HCT116 (cell line): ENCODE measurements around the gene SLC66A1. TPM values are rescaled to one million over a fixed set of nuclear protein-coding genes. Genes with fewer than 3 reads are reported as not detected.

ENCODE experiments used
- ATAC-seq: fragments of 200-7000 bp; cut with Tn5 transposase; 2 replicates; pipeline ENCODE4 v1.9.1; 2020; ENCODE audit warnings: mild to moderate bottlenecking, moderate library complexity
- BruUV-seq: library from RNA; stranded (reverse); fragments of 400-500 nt; replicated peaks from 2 replicates; lab custom pipeline; 2021; lab: Mats Ljungman, UMichigan
- CTCF ChIA-PET: fragments of 300-600 bp; sonication (Branson Sonifier 250); formaldehyde crosslinking; loops from one replicate; lab custom pipeline; 2021; ENCODE audit warnings: antibody characterized with exemption; lab: Charles Lee
- POLR2A ChIA-PET: fragments of 300-600, 350-600 bp; sonication (Branson Sonifier 250); formaldehyde crosslinking; loops from one replicate; lab custom pipeline; 2021; ENCODE audit warnings: antibody characterized with exemption; lab: Charles Lee
- RAD21 ChIA-PET, 2 experiments: fragments of 300-600 bp; sonication (Branson Sonifier 250); formaldehyde crosslinking; loops; one replicate each; lab custom pipeline; 2023; ENCODE audit warnings: low total read pairs in 2 of 2; ENCODE audit not compliant: uncharacterized antibody in 2 of 2, unreplicated experiment in 2 of 2, low non-redundant PET in 1 of 2; lab: Charles Lee
- DNase-seq: peaks from one replicate; pipeline ENCODE4 v3.0.0-alpha.2; 2010; ENCODE audit warnings: low read depth, low spot score
- H2AFZ ChIP-seq: fragments of 200-600 bp; shearing (Covaris generic), sonication (generic); 2 replicates; pipeline ENCODE4 v1.6.1; 2017; ENCODE audit warnings: low read depth, mixed run types, mixed read lengths, antibody characterized with exemption, low read length; ENCODE audit not compliant: poor library complexity, severe bottlenecking
- H3K27ac ChIP-seq: 2 replicates; pipeline ENCODE4 v1.5.1; 2012; ENCODE audit warnings: low read depth, low read length
- H3K27me3 ChIP-seq: fragments of 200-600 bp; sonication (generic); 2 replicates; pipeline ENCODE4 v1.6.1; 2016; ENCODE audit warnings: mixed run types, low read length, mixed read lengths; ENCODE audit not compliant: insufficient read depth
- H3K36me3 ChIP-seq, 2 experiments: fragments of 200-500 bp in 1 of 2; fragments of 200-600 bp in 1 of 2; sonication (Bioruptor generic) in 1 of 2; sonication (generic) in 1 of 2; 2 replicates each; pipeline versions ENCODE4 v1.5.1 to v1.6.1; 2014 to 2016; ENCODE audit warnings: low read length in 2 of 2, inconsistent platforms in 1 of 2, mixed read lengths in 1 of 2, mixed run types in 1 of 2; ENCODE audit not compliant: insufficient read depth in 2 of 2, control insufficient read depth in 1 of 2
- H3K4me1 ChIP-seq, 2 experiments: fragments of 200-600 bp in 1 of 2; sonication (generic) in 1 of 2; 2 replicates each; pipeline versions ENCODE4 v1.5.1 to v1.6.1; 2012 to 2017; ENCODE audit warnings: low read length in 2 of 2, inconsistent platforms in 1 of 2, mild to moderate bottlenecking in 1 of 2, mixed read lengths in 1 of 2, mixed run types in 1 of 2, moderate library complexity in 1 of 2; ENCODE audit not compliant: insufficient read depth in 2 of 2, control insufficient read depth in 1 of 2
- H3K4me2 ChIP-seq: fragments of 200-600 bp; sonication (generic); 2 replicates; pipeline ENCODE4 v1.6.1; 2017; ENCODE audit warnings: mixed run types, low read length, mixed read lengths
- H3K4me3 ChIP-seq, 2 experiments: fragments of 200-600 bp in 1 of 2; sonication (generic) in 1 of 2; replicated peaks in 1 of 2; 2 replicates each; pipeline ENCODE4 v1.5.1; 2011 to 2016; ENCODE audit warnings: low read length in 2 of 2, control low read depth in 1 of 2, low read depth in 1 of 2, mild to moderate bottlenecking in 1 of 2, mixed read lengths in 1 of 2, mixed run types in 1 of 2
- H3K79me2 ChIP-seq: fragments of 200-600 bp; sonication (generic); 2 replicates; pipeline ENCODE4 v1.6.1; 2017; ENCODE audit warnings: mild to moderate bottlenecking, mixed run types, low read length, moderate library complexity, mixed read lengths; ENCODE audit not compliant: insufficient read depth
- H3K9ac ChIP-seq: fragments of 200-600 bp; sonication (generic); 2 replicates; pipeline ENCODE4 v1.6.1; 2016; ENCODE audit warnings: low read length, mixed read lengths
- H3K9me2 ChIP-seq: fragments of 200-600 bp; sonication (generic), shearing (Covaris generic); 2 replicates; pipeline ENCODE4 v1.6.1; 2017; ENCODE audit warnings: mixed run types, mild to moderate bottlenecking, moderate library complexity; ENCODE audit not compliant: insufficient read depth
- H3K9me3 ChIP-seq, 2 experiments: fragments of 200-500 bp in 1 of 2; fragments of 200-600 bp in 1 of 2; sonication (Bioruptor generic) in 1 of 2; sonication (generic) in 1 of 2; 2 replicates each; pipeline ENCODE4 v1.6.1; 2014 to 2017; ENCODE audit warnings: low read length in 2 of 2, mixed read lengths in 2 of 2, inconsistent platforms in 1 of 2, low read depth in 1 of 2, mild to moderate bottlenecking in 1 of 2, mixed run types in 1 of 2, moderate library complexity in 1 of 2; ENCODE audit not compliant: control insufficient read depth in 1 of 2, insufficient read depth in 1 of 2
- H4K20me1 ChIP-seq: fragments of 200-600 bp; sonication (generic), shearing (Covaris generic); 2 replicates; pipeline ENCODE4 v1.6.1; 2017; ENCODE audit warnings: mixed run types, mild to moderate bottlenecking, moderate library complexity; ENCODE audit not compliant: insufficient read depth
- CTCF ChIP-seq, 3 experiments: fragments of 200-600 bp in 1 of 3; sonication (generic) in 1 of 3; IDR thresholded peaks in 2 of 3; conservative IDR thresholded peaks in 1 of 3; 2 replicates each; pipeline ENCODE4 v1.5.1; 2012 to 2017; ENCODE audit warnings: low read depth in 2 of 3, low read length in 2 of 3, antibody characterized with exemption in 1 of 3, borderline replicate concordance in 1 of 3, control low read depth in 1 of 3, mild to moderate bottlenecking in 1 of 3, mixed read lengths in 1 of 3, mixed run types in 1 of 3, moderate library complexity in 1 of 3; ENCODE audit not compliant: insufficient read depth in 1 of 3
- EGR1 ChIP-seq: IDR thresholded peaks from 2 replicates; pipeline ENCODE4 v1.6.1; 2012; ENCODE audit warnings: low read depth
- FOSL1 ChIP-seq: IDR thresholded peaks from 2 replicates; pipeline ENCODE4 v1.6.1; 2012; ENCODE audit warnings: low read depth
- POLR2AphosphoS5 ChIP-seq: IDR thresholded peaks from 2 replicates; pipeline ENCODE4 v1.6.1; 2011; ENCODE audit warnings: mild to moderate bottlenecking, low read depth, low read length, moderate library complexity
- SIN3A ChIP-seq: IDR thresholded peaks from 2 replicates; pipeline ENCODE4 v1.6.1; 2012; ENCODE audit warnings: low read depth
- TCF7L2 ChIP-seq: IDR thresholded peaks from 2 replicates; pipeline ENCODE4 v1.7.0; 2011; ENCODE audit warnings: borderline replicate concordance, inconsistent platforms; ENCODE audit not compliant: insufficient read depth, insufficient read length; ENCODE audit errors: extremely low read depth
- ZNF274 ChIP-seq: fragments of 200-500 bp; sonication (Bioruptor generic); IDR thresholded peaks from 2 replicates; pipeline ENCODE4 v1.6.1; 2014; ENCODE audit warnings: mild to moderate bottlenecking, low read depth, low read length, inconsistent platforms
- intact Hi-C: fragments of 100-400 bp; cut with micrococcal nuclease; formaldehyde crosslinking; loops from 2 replicates; pipeline ENCODE4 v1.10.0; 2022
- total RNA-seq: library from RNA; stranded (reverse); gene quantifications from one replicate; pipeline ENCODE4 v1.2.1, GENCODE V29; 2021; ENCODE audit not compliant: unreplicated experiment
- TF ChIP-seq, protein P1 (sequence below): IDR thresholded peaks from 2 replicates; pipeline ENCODE4 v1.6.1; 2012
- TF ChIP-seq, protein P2 (sequence below): IDR thresholded peaks from 2 replicates; pipeline ENCODE4 v1.6.1; 2012; ENCODE audit warnings: low read depth
- TF ChIP-seq, protein P3 (sequence below): IDR thresholded peaks from 2 replicates; pipeline ENCODE4 v1.6.1; 2011; ENCODE audit warnings: mild to moderate bottlenecking, low read length, moderate library complexity; ENCODE audit not compliant: insufficient replicate concordance; ENCODE audit errors: extremely low read depth

Gene SLC66A1
- total RNA-seq, 1 experiment from 2014 or later: 11.1 TPM

GRCh38 chr1:19354531-19354981 is 42.4 kb downstream of the SLC66A1 start:
- Histone ChIP-seq H3K27ac (no peak overlapping the region), H3K27me3 (no peaks in the 10 kb centered on the region), H3K9me3 (no peaks in the 10 kb centered on the region), H3K4me1 (no peaks in the 10 kb centered on the region), H3K9ac (no peak overlapping the region), H3K79me2 (peaks cover 4% of the 10 kb centered on the region; the same call in 1 of the 2 replicates), H2AFZ (no peak overlapping the region), H3K4me3 (no peak overlapping the region), H4K20me1 (no peaks in the 10 kb centered on the region), H3K36me3 (peaks cover 5 to 6% of the 10 kb centered on the region in 2 experiments; a peak in 2 of 4 replicates), H3K9me2 (no peaks in the 10 kb centered on the region), H3K4me2 (no peak overlapping the region)
- DNase-seq (no peak), ATAC-seq (no peak)
- ChIA-PET POLR2A (no interaction called here), RAD21 (no interaction called here), CTCF (no interaction called here)
- intact Hi-C loops: no loop called here
- TF ChIP-seq SIN3A (no peak), TCF7L2 (no peak), CTCF (IDR thresholded peaks at IDR 0.05 in 2 of 3, conservative IDR thresholded peaks at IDR 0.05 in 1 of 3; ENCODE audit: borderline replicate concordance in 1 of 3, insufficient read depth in 1 of 3, low read depth in 2 of 3, low read length in 2 of 3) (no peak), EGR1 (no peak), POLR2AphosphoS5 (no peak), ZNF274 (no peak), FOSL1 (no peak)
- TF ChIP-seq, protein P1, sequence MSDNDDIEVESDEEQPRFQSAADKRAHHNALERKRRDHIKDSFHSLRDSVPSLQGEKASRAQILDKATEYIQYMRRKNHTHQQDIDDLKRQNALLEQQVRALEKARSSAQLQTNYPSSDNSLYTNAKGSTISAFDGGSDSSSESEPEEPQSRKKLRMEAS: no peak
- TF ChIP-seq, protein P2, sequence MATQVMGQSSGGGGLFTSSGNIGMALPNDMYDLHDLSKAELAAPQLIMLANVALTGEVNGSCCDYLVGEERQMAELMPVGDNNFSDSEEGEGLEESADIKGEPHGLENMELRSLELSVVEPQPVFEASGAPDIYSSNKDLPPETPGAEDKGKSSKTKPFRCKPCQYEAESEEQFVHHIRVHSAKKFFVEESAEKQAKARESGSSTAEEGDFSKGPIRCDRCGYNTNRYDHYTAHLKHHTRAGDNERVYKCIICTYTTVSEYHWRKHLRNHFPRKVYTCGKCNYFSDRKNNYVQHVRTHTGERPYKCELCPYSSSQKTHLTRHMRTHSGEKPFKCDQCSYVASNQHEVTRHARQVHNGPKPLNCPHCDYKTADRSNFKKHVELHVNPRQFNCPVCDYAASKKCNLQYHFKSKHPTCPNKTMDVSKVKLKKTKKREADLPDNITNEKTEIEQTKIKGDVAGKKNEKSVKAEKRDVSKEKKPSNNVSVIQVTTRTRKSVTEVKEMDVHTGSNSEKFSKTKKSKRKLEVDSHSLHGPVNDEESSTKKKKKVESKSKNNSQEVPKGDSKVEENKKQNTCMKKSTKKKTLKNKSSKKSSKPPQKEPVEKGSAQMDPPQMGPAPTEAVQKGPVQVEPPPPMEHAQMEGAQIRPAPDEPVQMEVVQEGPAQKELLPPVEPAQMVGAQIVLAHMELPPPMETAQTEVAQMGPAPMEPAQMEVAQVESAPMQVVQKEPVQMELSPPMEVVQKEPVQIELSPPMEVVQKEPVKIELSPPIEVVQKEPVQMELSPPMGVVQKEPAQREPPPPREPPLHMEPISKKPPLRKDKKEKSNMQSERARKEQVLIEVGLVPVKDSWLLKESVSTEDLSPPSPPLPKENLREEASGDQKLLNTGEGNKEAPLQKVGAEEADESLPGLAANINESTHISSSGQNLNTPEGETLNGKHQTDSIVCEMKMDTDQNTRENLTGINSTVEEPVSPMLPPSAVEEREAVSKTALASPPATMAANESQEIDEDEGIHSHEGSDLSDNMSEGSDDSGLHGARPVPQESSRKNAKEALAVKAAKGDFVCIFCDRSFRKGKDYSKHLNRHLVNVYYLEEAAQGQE: no peak
- TF ChIP-seq, protein P3, sequence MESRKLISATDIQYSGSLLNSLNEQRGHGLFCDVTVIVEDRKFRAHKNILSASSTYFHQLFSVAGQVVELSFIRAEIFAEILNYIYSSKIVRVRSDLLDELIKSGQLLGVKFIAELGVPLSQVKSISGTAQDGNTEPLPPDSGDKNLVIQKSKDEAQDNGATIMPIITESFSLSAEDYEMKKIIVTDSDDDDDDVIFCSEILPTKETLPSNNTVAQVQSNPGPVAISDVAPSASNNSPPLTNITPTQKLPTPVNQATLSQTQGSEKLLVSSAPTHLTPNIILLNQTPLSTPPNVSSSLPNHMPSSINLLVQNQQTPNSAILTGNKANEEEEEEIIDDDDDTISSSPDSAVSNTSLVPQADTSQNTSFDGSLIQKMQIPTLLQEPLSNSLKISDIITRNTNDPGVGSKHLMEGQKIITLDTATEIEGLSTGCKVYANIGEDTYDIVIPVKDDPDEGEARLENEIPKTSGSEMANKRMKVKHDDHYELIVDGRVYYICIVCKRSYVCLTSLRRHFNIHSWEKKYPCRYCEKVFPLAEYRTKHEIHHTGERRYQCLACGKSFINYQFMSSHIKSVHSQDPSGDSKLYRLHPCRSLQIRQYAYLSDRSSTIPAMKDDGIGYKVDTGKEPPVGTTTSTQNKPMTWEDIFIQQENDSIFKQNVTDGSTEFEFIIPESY: no peak
- no TSS peak for BruUV-seq
